ENCODE data around the gene VSTM1. TPM values are rescaled to one million over a fixed set of nuclear protein-coding genes. Genes with fewer than 3 reads are reported as not detected.
"Not testable (repeated sequence)": the region's sequence is repeated elsewhere in the genome, so short reads cannot be mapped to it uniquely, and the experiment has no call there.

The VSTM1 gene
- polyA plus RNA-seq (ENCODE audit: insufficient read depth in 1 of 5, insufficient read length in 5 of 5, low replicate concordance in 1 of 5), result under 1 TPM in 3 of 5 donors, not detected in 2; 0.17 to 0.41 (median 0.30) TPM
- long read RNA-seq, donor 1, partial matches to known transcripts, result 0 of 1 reads
- long read RNA-seq, donor 1, other reads (novel, unspliced or antisense), result 0 of 1 reads
- long read RNA-seq, donor 2, result 0 reads
- long read RNA-seq, donor 3, result 0 reads
- long read RNA-seq, donor 4, result 0 reads
- long read RNA-seq, donor 5, partial matches to known transcripts, result 0 of 1 reads
- long read RNA-seq, donor 5, other reads (novel, unspliced or antisense), result 0 of 1 reads
- long read RNA-seq, donor 6, result 0 reads
- long read RNA-seq, donor 7, result 0 reads
- long read RNA-seq, donor 8, result 0 reads

- no peak for DNase-seq
Observed at GRCh38 chr19:54063350-54064116, at the start of gene VSTM1. TSS of gene VSTM1 (minus strand) at chr19:54063897. CDS start at chr19:54063777, 120 bp downstream.

- no peak for DNase-seq
Observed at GRCh38 chr19:54109651-54110050, 46.0 kb upstream of the VSTM1 start.

GRCh38 chr19:54108496-54108895 lies 44.8 kb upstream of the VSTM1 start:
- DNase-seq, result no peak

GRCh38 chr19:54107876-54108490 lies 44.3 kb upstream of the VSTM1 start:
- DNase-seq, result no peak

- no peak for DNase-seq
Observed at GRCh38 chr19:54106716-54107115, 43.0 kb upstream of the VSTM1 start.

- DNase-seq, result no peak
Observed at GRCh38 chr19:54105796-54106195, 42.1 kb upstream of the VSTM1 start.

- no peak for DNase-seq
Observed at GRCh38 chr19:54104998-54105715, 41.5 kb upstream of the VSTM1 start.

GRCh38 chr19:54102421-54103169 lies 38.9 kb upstream of the VSTM1 start, which contains the start of gene NDUFA3:
TSS of gene NDUFA3 (plus strand) at chr19:54102855. CDS start at chr19:54102879, 24 bp downstream.
- peak; percentile 99 for DNase-seq

GRCh38 chr19:54100561-54100960 lies 36.9 kb upstream of the VSTM1 start, which contains the start of gene OSCAR:
TSS of gene OSCAR (minus strand) at chr19:54100803. CDS start at chr19:54100792, 11 bp downstream.
- DNase-seq, result no peak

GRCh38 chr19:54099903-54100255 lies 36.2 kb upstream of the VSTM1 start:
- not testable (repeated sequence) for DNase-seq

- DNase-seq, result no peak
Observed at GRCh38 chr19:54099190-54099902, 35.6 kb upstream of the VSTM1 start.

- no peak for DNase-seq
Observed at GRCh38 chr19:54096617-54097106, 33.0 kb upstream of the VSTM1 start.

GRCh38 chr19:54095859-54096616 lies 32.3 kb upstream of the VSTM1 start:
- not testable (repeated sequence) for DNase-seq

- no peak for DNase-seq
Observed at GRCh38 chr19:54095136-54095858, 31.6 kb upstream of the VSTM1 start.

- DNase-seq, result no peak
Observed at GRCh38 chr19:54094426-54095000, 30.8 kb upstream of the VSTM1 start.

GRCh38 chr19:54084410-54084809 lies 20.7 kb upstream of the VSTM1 start:
- no peak for DNase-seq

GRCh38 chr19:54081032-54081431 lies 17.3 kb upstream of the VSTM1 start, which contains the start of gene TARM1:
TSS of gene TARM1 (minus strand) at chr19:54081365. CDS start at chr19:54081340, 25 bp downstream.
- DNase-seq, result no peak

GRCh38 chr19:54077334-54077733 lies 13.6 kb upstream of the VSTM1 start:
- DNase-seq, result no peak

Measured in right lung (tissue), 10 donors.